K562 (cell line): ENCODE results near the gene TMEM41B. TPM values are rescaled to one million over a fixed set of nuclear protein-coding genes. Genes with fewer than 3 reads are reported as not detected.

ENCODE experiments used
- BCL6 ChIP-seq: fragments of 250-450 bp; sonication (Bioruptor Pico); IDR thresholded peaks from 2 replicates; pipeline ENCODE4 v1.4.0; 2020
- C11orf30 ChIP-seq: fragments of 450-650 bp; IDR thresholded peaks from 2 replicates; pipeline ENCODE4 v1.6.1; 2016; ENCODE audit warnings: low read depth, mild to moderate bottlenecking
- FOXJ3 ChIP-seq: sonication (generic); formaldehyde crosslinking; IDR thresholded peaks from 2 replicates; pipeline ENCODE4 v1.4.0; 2020; ENCODE audit warnings: mild to moderate bottlenecking, missing genetic modification reagents
- KDM1A ChIP-seq, 2 experiments: fragments of 450-650 bp; IDR thresholded peaks; 2 replicates each; pipeline ENCODE4 v1.6.1; 2016; ENCODE audit warnings: mild to moderate bottlenecking in 2 of 2
- MAFF ChIP-seq: IDR thresholded peaks from 2 replicates; pipeline ENCODE4 v1.6.1; 2012; ENCODE audit warnings: low read length, improper control_type of control experiment
- MEIS2 ChIP-seq: fragments of 450-650 bp; IDR thresholded peaks from 2 replicates; pipeline ENCODE4 v1.6.1; 2014; ENCODE audit warnings: mild to moderate bottlenecking; ENCODE audit not compliant: partially characterized antibody
- YBX1 ChIP-seq: fragments of 450-650 bp; IDR thresholded peaks from 2 replicates; pipeline ENCODE4 v1.7.1; 2016; ENCODE audit warnings: mild to moderate bottlenecking
- ZNF134 ChIP-seq: fragments of 250-450 bp; sonication (Bioruptor Pico); conservative IDR thresholded peaks from 2 replicates; pipeline ENCODE4 v1.4.0; 2020
- polyA plus RNA-seq, 8 experiments: library from polyadenylated mRNA; depleted of rRNA in 4 of 8; stranded (reverse) in 5 of 8; unstranded in 3 of 8; fragments of >200 nt; fragmentation: Nextera tagmentation in 2 of 8; fragmentation: Illumina TruSeq in 1 of 8; extraction: Ambion mirVana in 2 of 8; extraction: Trizol in 1 of 8; gene quantifications; 2 replicates each; pipeline versions ENCODE4 v1.2.1 to v1.2.3, GENCODE V29; 2011 to 2014; ENCODE audit warnings: inconsistent platforms in 1 of 8, missing spikeins in 1 of 8
- total RNA-seq, 7 experiments: library from RNA; depleted of rRNA in 6 of 7; stranded (reverse); fragments of >200 nt in 6 of 7; fragmentation: Illumina TruSeq in 2 of 7; extraction: Trizol in 2 of 7; gene quantifications; 2 replicates each; pipeline versions ENCODE4 v1.2.1 to v1.2.3, GENCODE V29; 2011 to 2021; ENCODE audit warnings: low replicate concordance in 1 of 7
- TF ChIP-seq, protein P1 (sequence below): fragments of 450-650 bp; IDR thresholded peaks from 2 replicates; pipeline ENCODE4 v1.7.1; 2018; ENCODE audit warnings: mild to moderate bottlenecking, low read depth; ENCODE audit not compliant: partially characterized antibody
- TF ChIP-seq, protein P2 (sequence below), 3 experiments: IDR thresholded peaks in 2 of 3; conservative IDR thresholded peaks in 1 of 3; 2 replicates each; pipeline ENCODE4 v1.5.1; 2011 to 2012; ENCODE audit warnings: low read length in 3 of 3, mild to moderate bottlenecking in 3 of 3, control low read depth in 2 of 3, improper control_type of control experiment in 1 of 3, inconsistent platforms in 1 of 3, low read depth in 1 of 3, mixed read lengths in 1 of 3, moderate library complexity in 1 of 3; ENCODE audit not compliant: insufficient read depth in 2 of 3

The TMEM41B gene
- total and polyA plus RNA-seq, 9 of the 15 experiments (the other 6 are each of a cell fraction or from before 2014, with no cell fraction given): 17.1 to 89.6 (median 48.7) TPM

DNA sequence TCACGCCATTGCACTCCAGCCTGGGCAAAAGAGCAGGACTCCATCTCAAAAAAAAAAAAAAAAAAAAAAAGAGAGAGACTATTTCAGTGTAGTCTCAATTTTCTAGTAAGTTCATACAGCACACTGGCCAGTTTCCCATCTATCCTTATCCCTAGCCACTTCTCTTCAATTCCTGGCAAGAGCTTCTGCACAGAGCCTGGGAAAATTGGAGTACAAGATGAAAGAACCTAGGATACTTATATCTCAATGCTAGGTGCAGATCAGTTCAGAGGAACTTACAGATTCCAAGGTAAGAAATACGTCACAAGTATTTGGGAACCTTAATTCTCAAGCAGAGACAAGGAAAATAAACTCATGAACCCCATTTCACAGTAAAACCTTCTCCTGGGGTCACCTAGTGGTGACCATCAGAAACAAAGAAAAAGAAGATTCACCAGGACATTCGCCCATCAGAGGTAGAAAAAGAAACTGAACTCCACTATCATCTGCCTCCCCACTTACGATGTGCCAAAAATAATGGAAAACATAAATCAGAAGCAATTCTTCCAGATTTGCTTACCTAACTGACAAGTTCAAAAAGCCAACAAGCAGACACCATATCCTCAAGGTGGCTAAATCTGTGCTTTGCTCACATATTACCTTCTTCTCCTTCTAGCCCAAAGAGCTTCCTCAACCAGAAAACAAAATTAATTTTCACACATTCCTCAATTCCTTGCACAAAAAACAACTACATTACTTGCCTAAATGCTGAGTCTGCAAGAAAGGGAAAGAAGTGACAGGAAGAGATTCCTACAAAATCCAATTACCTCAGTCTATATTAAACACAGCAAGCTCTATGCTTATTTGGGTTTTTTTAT is 54.2 kb downstream of the TMEM41B start (continued):
- TF ChIP-seq, protein P1, sequence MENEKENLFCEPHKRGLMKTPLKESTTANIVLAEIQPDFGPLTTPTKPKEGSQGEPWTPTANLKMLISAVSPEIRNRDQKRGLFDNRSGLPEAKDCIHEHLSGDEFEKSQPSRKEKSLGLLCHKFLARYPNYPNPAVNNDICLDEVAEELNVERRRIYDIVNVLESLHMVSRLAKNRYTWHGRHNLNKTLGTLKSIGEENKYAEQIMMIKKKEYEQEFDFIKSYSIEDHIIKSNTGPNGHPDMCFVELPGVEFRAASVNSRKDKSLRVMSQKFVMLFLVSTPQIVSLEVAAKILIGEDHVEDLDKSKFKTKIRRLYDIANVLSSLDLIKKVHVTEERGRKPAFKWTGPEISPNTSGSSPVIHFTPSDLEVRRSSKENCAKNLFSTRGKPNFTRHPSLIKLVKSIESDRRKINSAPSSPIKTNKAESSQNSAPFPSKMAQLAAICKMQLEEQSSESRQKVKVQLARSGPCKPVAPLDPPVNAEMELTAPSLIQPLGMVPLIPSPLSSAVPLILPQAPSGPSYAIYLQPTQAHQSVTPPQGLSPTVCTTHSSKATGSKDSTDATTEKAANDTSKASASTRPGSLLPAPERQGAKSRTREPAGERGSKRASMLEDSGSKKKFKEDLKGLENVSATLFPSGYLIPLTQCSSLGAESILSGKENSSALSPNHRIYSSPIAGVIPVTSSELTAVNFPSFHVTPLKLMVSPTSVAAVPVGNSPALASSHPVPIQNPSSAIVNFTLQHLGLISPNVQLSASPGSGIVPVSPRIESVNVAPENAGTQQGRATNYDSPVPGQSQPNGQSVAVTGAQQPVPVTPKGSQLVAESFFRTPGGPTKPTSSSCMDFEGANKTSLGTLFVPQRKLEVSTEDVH: no peak
- TF ChIP-seq BCL6 (CRISPR knock-in tag) (no peak), MAFF (peak; percentile 87), FOXJ3 (no peak), YBX1 (no peak), MEIS2 (peak; percentile 21), ZNF134 (CRISPR knock-in tag) (no peak), C11orf30 (peak; percentile 90), KDM1A (IDR thresholded peaks at IDR 0.05) (peak in 1 of 2 experiments; percentile 65; a peak in 2 of 4 replicates)
- TF ChIP-seq, protein P2, sequence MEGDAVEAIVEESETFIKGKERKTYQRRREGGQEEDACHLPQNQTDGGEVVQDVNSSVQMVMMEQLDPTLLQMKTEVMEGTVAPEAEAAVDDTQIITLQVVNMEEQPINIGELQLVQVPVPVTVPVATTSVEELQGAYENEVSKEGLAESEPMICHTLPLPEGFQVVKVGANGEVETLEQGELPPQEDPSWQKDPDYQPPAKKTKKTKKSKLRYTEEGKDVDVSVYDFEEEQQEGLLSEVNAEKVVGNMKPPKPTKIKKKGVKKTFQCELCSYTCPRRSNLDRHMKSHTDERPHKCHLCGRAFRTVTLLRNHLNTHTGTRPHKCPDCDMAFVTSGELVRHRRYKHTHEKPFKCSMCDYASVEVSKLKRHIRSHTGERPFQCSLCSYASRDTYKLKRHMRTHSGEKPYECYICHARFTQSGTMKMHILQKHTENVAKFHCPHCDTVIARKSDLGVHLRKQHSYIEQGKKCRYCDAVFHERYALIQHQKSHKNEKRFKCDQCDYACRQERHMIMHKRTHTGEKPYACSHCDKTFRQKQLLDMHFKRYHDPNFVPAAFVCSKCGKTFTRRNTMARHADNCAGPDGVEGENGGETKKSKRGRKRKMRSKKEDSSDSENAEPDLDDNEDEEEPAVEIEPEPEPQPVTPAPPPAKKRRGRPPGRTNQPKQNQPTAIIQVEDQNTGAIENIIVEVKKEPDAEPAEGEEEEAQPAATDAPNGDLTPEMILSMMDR (IDR thresholded peaks at IDR 0.05 in 2 of 3, conservative IDR thresholded peaks at IDR 0.05 in 1 of 3; ENCODE audit: insufficient read depth in 2 of 3, low read depth in 1 of 3, low read length in 3 of 3): peak in 2 of 3 experiments; percentile 22 to 40; a peak in 2 of 6 replicates
